HG02884 (cell line): Measurements from ENCODE around the gene ZNF398.
"Not testable (repeated sequence)": the region's sequence is repeated elsewhere in the genome, so short reads cannot be mapped to it uniquely, and the experiment has no call there.

ENCODE experiments used
- ATAC-seq: cut with Tn5 transposase; IDR thresholded peaks from one replicate; pipeline ENCODE4 v1.9.1; 2021; ENCODE audit warnings: mild to moderate bottlenecking, moderate library complexity; ENCODE audit not compliant: unreplicated experiment

Gene ZNF398

DNA sequence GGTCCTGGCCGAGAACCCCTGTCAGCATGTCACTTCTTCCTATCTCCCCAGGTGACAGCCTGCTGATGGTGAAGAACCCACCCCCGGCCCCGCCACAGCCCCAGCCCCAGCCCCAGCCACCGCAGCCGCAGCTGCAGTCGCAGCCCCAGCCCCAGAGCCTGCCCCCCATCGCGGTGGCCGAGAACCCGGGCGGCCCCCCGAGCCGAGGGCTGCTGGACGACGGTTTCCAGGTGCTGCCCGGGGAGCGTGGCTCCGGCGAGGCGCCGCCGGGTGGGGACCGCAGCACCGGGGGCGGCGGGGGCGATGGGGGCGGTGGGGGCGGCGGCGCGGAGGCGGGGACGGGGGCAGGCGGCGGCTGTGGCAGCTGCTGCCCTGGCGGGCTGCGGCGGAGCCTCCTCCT is 76.5 kb downstream of the ZNF398 start:
- ATAC-seq: no peak

DNA sequence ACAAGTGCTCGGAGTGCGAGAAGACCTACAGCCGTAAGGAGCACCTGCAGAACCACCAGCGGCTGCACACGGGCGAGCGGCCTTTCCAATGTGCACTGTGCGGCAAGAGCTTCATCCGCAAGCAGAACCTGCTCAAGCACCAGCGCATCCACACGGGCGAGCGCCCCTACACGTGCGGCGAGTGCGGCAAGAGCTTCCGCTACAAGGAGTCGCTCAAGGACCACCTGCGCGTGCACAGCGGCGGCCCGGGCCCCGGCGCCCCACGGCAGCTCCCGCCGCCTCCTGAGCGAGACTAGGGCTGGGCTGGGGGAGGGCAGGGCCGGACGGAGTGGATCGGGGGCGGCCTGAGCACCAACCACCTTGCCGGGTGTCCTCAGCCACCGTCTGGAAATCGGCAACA is 77.1 kb downstream of the ZNF398 start:
- ATAC-seq: no peak

DNA sequence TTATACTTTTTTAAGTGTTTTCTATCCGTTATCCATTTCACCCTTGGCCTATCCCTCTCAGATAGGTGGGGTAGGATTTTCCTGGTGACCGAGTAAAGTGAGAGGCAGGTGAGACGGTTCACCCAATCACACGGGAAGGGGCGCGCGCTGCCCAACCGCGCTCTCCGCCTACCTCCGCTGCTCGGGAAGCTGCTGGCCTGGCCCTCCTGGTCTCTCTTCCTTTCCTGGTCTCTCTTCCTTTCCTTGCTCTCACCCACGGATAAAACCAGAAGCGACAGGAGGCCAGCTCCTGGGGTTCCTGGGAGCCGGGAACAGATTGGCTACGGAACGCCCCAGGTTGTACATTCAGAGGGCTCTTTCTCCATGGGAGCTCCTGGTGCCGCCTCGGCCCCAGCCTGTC is 77.9 kb downstream of the ZNF398 start:
- ATAC-seq: no peak

DNA sequence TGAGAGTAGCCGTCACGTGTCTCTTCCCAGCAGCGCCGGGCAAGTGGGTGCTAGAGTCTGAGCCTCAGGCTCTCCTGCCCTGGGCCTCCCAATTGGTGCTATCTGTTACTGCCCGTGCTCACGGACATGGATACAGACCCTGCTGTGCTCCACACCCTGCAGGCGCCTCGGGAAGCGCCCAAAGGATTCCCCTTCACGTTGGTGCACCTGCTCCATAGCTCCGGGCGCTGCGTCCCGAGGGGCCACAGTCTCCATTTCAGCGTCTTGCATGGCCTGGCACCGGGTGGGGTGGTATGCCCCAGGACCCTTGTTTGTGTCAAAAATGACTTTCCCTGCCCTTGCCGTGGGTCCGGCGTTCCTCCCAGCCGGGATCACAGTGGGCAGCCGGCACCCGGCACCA is 78.4 kb downstream of the ZNF398 start:
- no peak for ATAC-seq

DNA sequence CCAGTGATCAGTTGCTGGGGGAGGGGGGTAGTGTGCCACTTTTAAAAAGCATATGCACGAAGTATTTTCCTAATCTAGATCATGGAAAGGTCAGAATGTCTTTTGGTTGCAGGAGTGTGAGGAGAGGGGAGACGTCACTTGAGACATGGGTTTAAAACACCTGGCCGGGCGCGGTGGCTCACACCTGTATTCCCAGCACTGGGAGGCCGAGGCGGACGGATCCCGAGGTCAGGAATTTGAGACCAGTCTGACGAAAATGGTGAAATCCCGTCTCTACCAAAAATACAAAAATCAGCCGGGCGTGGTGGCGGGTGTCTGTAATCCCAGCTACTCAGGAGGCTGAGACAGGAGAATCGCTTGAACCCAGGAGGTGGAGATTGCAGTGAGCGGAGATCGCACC is 79.1 kb downstream of the ZNF398 start:
- ATAC-seq: not testable (repeated sequence)

DNA sequence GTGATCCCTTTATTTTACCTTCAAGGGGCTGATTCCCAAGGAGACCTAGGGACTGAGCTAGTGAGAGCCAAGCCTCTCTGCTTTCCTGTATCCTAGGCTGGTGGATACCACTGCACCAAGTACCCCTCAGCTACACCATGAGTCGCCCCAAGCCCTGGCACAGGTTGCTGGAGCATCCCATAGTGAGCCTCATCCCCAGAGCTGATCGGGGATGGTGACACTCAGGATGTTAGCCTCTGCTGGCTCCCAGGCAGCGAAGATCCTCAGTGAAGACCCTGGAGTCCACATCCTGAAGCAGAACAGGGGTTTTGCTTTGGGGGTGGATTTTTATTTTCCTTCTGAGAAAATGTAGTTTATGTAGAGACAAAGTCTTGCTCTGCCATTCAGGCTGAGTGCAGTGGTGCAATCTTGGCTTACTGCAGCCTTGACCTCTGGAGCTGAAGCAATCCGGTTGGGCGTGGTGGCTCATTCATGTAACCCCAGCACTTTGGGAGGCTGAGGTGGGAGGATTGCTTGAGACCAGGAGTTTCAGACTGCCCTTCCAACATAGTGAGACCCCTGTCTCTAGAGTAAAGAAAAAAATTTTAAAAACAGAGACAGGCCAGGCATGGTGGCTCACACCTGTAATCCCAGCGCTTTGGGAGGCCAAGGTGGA is 79.7 kb downstream of the ZNF398 start:
- no peak for ATAC-seq

DNA sequence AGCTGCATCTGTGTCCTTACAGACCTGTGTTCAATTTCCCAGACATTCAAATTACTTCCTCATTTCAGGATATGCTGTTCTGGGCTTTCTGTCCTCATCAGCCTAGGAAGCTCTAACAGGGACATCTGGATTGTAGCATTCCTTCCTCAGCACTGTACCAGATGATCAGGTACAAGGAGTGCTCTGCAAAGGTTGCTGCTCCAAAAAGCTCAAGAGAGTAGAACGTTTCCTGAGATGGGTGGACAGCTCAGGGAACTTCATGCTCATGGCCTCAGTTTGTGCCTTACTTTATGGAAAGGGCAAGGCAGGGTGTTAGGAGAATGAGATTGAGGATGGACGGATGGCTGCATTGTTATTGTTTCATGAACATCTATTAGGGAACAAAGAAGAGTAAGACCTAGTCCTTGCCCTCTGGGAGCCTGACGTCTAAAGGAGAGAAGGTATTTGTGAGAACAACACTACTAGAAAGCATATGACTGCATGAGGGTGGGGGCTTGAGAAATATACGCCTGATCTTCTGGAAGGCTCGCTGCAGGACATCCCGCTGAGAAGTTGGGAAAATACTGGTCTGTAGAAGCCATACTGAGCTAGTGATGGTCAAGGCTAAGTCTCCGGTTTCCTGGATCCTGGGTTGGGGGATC is 81.7 kb downstream of the ZNF398 start:
- no peak for ATAC-seq

DNA sequence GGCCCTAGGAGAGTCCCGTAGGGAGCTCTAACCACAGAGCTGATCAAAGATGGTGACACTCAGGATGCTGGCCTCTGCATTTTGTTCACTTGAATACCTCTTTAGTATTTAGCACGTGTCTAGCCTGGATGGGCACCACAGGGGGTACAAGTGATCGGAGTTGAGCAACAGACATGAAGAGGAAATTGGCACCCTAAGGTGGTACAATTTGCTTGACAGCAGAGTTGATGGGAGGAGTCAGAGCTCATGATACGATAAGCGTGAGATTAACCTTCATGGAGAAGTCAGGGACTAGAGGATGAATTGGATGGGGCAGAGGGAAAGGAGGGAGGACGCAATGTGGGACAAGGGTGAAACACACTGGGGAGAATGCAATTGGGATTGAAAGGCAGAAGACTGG is 82.3 kb downstream of the ZNF398 start:
- ATAC-seq: no peak

DNA sequence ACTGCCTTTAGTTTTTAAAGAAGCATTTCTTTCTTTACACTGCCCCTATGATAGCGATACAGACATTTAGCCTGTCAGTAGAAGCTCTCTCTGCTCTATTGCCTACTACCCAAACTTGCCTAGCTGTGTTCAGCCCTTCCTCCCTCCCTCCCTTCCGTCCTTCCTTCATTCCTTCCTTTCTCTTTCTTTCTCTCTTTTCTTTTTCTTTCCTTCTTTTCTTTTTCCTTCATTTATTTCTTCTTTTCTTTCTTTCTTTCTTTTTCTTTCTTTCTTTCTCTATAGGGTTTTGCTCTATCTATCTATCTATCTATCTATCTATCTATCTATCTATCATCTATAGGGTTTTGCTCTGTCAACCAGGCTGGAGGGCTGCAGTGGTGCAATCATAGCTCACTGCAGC is 85.1 kb downstream of the ZNF398 start:
- ATAC-seq: no peak
